Suprapubic skin (tissue), 4 donors: ENCODE results near the gene RPSA.

ENCODE experiments used
- EP300 ChIP-seq: sonication (generic); formaldehyde crosslinking; IDR thresholded peaks from one replicate; pipeline ENCODE4 v1.6.1; 2017; ENCODE audit warnings: antibody characterized with exemption
- POLR2A ChIP-seq, 2 donors: fragments of 450-650 bp; IDR thresholded peaks; one replicate each; pipeline ENCODE4 v1.6.1; 2017; ENCODE audit warnings: antibody characterized with exemption in 2 of 2, mild to moderate bottlenecking in 2 of 2, moderate library complexity in 2 of 2
- POLR2AphosphoS5 ChIP-seq, 3 donors: sonication (generic); formaldehyde crosslinking; IDR thresholded peaks; one replicate each; pipeline ENCODE4 v1.6.1; 2017; ENCODE audit warnings: antibody characterized with exemption in 3 of 3
- TF ChIP-seq, protein P1 (sequence below), 2 donors: fragments of 200-600 bp in 1 of 2; fragments of 450-650 bp in 1 of 2; sonication (generic) in 1 of 2; IDR thresholded peaks; one replicate each; pipeline ENCODE4 v1.5.1; 2016 to 2019; ENCODE audit warnings: antibody characterized with exemption in 2 of 2, mild to moderate bottlenecking in 1 of 2, moderate library complexity in 1 of 2

DNA sequence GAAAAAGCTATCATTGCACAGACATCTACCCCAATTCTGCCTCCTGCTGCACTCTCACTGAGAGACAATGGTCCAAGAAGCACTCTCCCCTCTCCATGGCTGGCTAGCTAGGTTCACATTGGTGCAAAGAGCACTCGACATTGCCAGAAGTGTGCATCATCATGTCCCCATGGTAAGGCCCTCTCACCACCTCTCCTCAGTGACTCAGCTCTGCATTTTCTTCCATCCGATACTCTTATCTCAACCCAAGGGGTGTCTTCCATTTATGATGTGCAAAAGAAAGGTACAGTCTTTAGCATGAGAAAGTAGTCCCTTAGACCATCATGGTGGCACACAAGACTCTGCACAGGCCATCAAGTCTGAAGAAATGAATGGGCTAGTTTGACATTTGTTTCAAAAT, 14.0 kb downstream of the RPSA start:
- TF ChIP-seq, protein P1, sequence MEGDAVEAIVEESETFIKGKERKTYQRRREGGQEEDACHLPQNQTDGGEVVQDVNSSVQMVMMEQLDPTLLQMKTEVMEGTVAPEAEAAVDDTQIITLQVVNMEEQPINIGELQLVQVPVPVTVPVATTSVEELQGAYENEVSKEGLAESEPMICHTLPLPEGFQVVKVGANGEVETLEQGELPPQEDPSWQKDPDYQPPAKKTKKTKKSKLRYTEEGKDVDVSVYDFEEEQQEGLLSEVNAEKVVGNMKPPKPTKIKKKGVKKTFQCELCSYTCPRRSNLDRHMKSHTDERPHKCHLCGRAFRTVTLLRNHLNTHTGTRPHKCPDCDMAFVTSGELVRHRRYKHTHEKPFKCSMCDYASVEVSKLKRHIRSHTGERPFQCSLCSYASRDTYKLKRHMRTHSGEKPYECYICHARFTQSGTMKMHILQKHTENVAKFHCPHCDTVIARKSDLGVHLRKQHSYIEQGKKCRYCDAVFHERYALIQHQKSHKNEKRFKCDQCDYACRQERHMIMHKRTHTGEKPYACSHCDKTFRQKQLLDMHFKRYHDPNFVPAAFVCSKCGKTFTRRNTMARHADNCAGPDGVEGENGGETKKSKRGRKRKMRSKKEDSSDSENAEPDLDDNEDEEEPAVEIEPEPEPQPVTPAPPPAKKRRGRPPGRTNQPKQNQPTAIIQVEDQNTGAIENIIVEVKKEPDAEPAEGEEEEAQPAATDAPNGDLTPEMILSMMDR (IDR thresholded peaks at IDR 0.05): no peak
- TF ChIP-seq POLR2A (IDR thresholded peaks at IDR 0.05) (no peak), POLR2AphosphoS5 (IDR thresholded peaks at IDR 0.05) (no peak), EP300 (no peak)
